Mesothelial cell of epicardium (in vitro differentiated cells): ENCODE measurements around the gene NADK. TPM values are rescaled to one million over a fixed set of nuclear protein-coding genes. Genes with fewer than 3 reads are reported as not detected.
A peak's percentile ranks its signal among the peaks of the same experiment; 100 is the strongest.

Source experiments
- DNase-seq, 2 experiments: peaks; one replicate each; pipeline ENCODE4 v3.0.0; 2021; ENCODE audit warnings: low spot score in 2 of 2; ENCODE audit not compliant: unreplicated experiment in 2 of 2
- H3K27ac Mint-ChIP-seq: 2 replicates; pipeline ENCODE4 v1.8.0; 2021; ENCODE audit warnings: mixed read lengths
- H3K27me3 Mint-ChIP-seq: 2 replicates; pipeline ENCODE4 v1.8.0; 2021; ENCODE audit warnings: low read depth, mixed read lengths
- H3K36me3 Mint-ChIP-seq: 2 replicates; pipeline ENCODE4 v1.8.0; 2021; ENCODE audit warnings: mixed read lengths
- H3K4me1 Mint-ChIP-seq: 2 replicates; pipeline ENCODE4 v1.8.0; 2021; ENCODE audit warnings: mixed read lengths
- H3K4me3 Mint-ChIP-seq: 2 replicates; pipeline ENCODE4 v1.8.0; 2021; ENCODE audit warnings: mild to moderate bottlenecking, moderate library complexity, mixed read lengths
- H3K9me3 Mint-ChIP-seq: 2 replicates; pipeline ENCODE4 v1.8.0; 2021; ENCODE audit warnings: mixed read lengths
- CTCF ChIP-seq: fragments of 200-600 bp; sonication (generic); IDR thresholded peaks from one replicate; pipeline ENCODE4 v1.5.0; 2021; ENCODE audit warnings: antibody characterized with exemption; ENCODE audit not compliant: unreplicated experiment
- total RNA-seq: library from RNA; stranded (reverse); gene quantifications from 3 replicates; pipeline ENCODE4 v1.2.1, GENCODE V29; 2021

NADK gene
- 77.7 to 79.9 TPM (median 78.2 TPM) in 3 replicates for total RNA-seq

DNA sequence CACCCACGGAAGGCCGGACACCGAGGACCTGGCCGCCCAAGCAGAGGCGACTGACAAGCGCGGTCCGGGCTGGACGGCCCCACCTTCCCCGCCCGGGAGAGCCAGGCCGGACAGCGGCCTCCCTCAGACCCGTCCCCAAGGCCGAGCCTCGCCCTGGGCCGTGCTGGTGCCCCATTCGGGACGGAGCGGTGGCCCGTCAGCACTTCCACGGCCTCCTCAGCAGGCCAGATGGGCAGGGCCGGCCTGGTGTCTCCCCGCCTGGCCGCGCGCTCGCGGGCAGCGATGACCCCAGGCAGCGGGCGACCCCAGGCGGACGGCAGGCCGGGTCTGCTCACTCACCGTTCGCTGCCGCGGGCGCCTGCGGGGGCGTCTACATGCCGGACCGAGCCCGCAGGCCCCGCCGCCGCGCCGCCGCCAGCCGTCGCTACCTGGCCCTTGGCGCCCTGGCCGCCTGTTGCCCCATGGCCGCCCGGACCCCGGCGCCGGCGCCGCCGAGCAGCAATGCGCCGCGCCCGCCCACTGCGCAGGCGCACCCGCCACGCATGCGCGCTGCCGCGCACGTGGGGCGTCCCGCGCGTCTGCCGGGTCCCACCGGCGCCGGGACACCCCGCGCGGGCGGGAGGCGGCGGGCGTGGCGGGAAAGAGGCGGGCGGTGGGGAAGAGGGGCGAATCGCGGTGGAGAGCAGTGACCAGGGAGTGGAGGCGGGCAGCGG lies at the start of gene NADK:
Gene NADK (minus strand): TSS at position 521 of the 713 bp plus-strand sequence. CDS start 13,064 bp downstream, outside the sequence.
- Mint-ChIP-seq H3K4me3 (peak within 1 kb of the TSS; percentile 75), H3K27ac (peak within 1 kb of the TSS; percentile 77), H3K36me3 (no peaks in the 10 kb centered on the region), H3K4me1 (peaks cover 24% of the 10 kb centered on the region), H3K27me3 (no peaks in the 10 kb centered on the region), H3K9me3 (no peaks in the 10 kb centered on the region)
- no peak for TF ChIP-seq CTCF
- peak; percentile 56 to 80 for DNase-seq

GRCh38 chr1:1827089-1827848 lies 49.0 kb upstream of the NADK start:
- Mint-ChIP-seq H3K9me3 (no peaks in the 10 kb centered on the region), H3K27me3 (no peaks in the 10 kb centered on the region), H3K4me1 (peaks cover 7% of the 10 kb centered on the region), H3K36me3 (peaks cover 23% of the 10 kb centered on the region), H3K27ac (peak overlapping the region; percentile 36), H3K4me3 (no peak overlapping the region)
- DNase-seq = no peak
- no peak for TF ChIP-seq CTCF

DNA sequence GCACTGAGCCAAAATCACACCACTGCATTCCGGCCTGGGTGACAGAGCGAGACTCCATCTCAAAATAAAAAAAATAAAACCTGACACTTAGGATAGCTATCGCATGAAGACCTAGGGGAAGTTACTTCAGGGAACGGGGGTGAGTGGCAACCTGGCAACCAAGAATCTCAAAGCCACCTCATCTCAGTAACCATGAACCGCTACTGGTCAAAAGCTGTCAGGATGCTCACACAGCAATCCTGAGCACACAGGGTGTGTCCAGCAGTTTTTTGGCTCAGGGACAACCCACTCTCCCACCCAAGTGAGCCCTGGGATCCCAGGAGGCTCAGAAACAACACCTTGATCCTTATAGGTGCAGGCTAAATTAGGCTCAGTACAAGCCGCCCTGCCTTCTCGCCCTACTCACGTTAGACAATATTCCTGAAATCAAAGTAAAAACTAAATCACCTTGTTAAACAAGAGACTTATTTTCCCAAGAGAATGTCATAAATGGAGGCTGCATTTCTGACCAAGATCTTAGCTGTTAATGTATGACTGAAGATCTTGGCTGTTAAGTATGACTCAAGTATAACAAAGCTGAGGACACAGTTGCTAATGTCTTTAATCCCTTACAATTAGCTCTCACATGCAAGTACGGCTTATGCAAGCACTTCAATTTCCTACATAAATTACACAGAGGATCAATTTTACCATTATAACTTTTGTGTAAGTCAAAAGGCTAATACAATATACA lies 48.3 kb upstream of the NADK start:
- no peaks in the 10 kb centered on the region for H3K9me3 Mint-ChIP-seq
- H3K36me3 Mint-ChIP-seq = peaks cover 21% of the 10 kb centered on the region
- H3K27me3 Mint-ChIP-seq = no peaks in the 10 kb centered on the region
- H3K27ac Mint-ChIP-seq = peak overlapping the region; percentile 40
- peaks cover 7% of the 10 kb centered on the region for H3K4me1 Mint-ChIP-seq
- TF ChIP-seq CTCF = no peak
- DNase-seq = no peak
- no peak overlapping the region for H3K4me3 Mint-ChIP-seq

GRCh38 chr1:1825217-1825616 lies 46.9 kb upstream of the NADK start:
- no peak for DNase-seq
- peaks cover 7% of the 10 kb centered on the region for H3K4me1 Mint-ChIP-seq
- peak overlapping the region; percentile 3 for H3K27ac Mint-ChIP-seq
- no peak overlapping the region for H3K4me3 Mint-ChIP-seq
- H3K36me3 Mint-ChIP-seq = peaks cover 19% of the 10 kb centered on the region
- H3K27me3 Mint-ChIP-seq = no peaks in the 10 kb centered on the region
- TF ChIP-seq CTCF = no peak
- no peaks in the 10 kb centered on the region for H3K9me3 Mint-ChIP-seq

DNA sequence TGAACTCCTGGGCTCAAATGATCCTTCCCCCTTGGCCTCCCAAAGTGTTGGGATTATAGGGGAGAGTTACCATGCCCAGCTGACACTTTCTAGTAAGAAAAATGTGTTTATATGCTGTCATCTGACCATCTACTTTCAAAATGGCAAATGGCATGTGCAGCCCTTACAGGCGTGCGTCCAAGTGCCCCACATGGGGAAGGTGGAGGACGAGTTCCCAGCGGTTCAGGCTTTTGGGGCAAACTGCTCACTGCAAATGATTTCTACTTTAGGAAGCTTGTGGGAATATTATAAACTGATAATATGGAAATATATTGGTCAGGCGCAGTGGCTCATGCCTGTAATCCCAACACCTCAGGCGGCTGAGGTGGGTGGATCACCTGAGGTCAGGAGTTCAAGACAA lies 41.5 kb upstream of the NADK start:
- no peak for DNase-seq
- no peak for TF ChIP-seq CTCF
- H3K27ac Mint-ChIP-seq = no peak overlapping the region
- no peak overlapping the region for H3K4me3 Mint-ChIP-seq
- H3K4me1 Mint-ChIP-seq = no peaks in the 10 kb centered on the region
- H3K36me3 Mint-ChIP-seq = peaks cover 24% of the 10 kb centered on the region
- no peaks in the 10 kb centered on the region for H3K9me3 Mint-ChIP-seq
- H3K27me3 Mint-ChIP-seq = no peaks in the 10 kb centered on the region
